Prostate gland (tissue), 2 donors: ENCODE data around the gene SLC25A21. TPM values are rescaled to one million over a fixed set of nuclear protein-coding genes. Genes with fewer than 3 reads are reported as not detected.

Experiments used
- DNase-seq: peaks from one replicate; pipeline ENCODE4 v3.0.0-alpha.2; 2019; ENCODE audit warnings: low spot score
- H3K27ac ChIP-seq, 2 donors: fragments of 200-600 bp; sonication (generic); 2 replicates each; pipeline ENCODE4 v1.5.1; 2017 to 2019
- H3K27me3 ChIP-seq: fragments of 200-600 bp; sonication (generic); replicated peaks from 2 replicates; pipeline ENCODE4 v1.5.1; 2019; ENCODE audit not compliant: insufficient read depth
- H3K36me3 ChIP-seq, 2 donors: fragments of 200-600 bp; sonication (generic); 1 replicate in 1 of 2; 2 replicates in 1 of 2; pipeline versions ENCODE4 v1.5.1 to v1.8.1; 2017 to 2019
- H3K4me1 ChIP-seq: fragments of 200-600 bp; sonication (generic); replicated peaks from 2 replicates; pipeline ENCODE4 v1.5.1; 2019
- H3K4me3 ChIP-seq, 2 donors: fragments of 200-600 bp; sonication (generic); 2 replicates each; pipeline ENCODE4 v1.5.1; 2017 to 2019
- H3K9me3 ChIP-seq: fragments of 200-600 bp; sonication (generic); 2 replicates; pipeline ENCODE4 v1.5.1; 2017
- POLR2A ChIP-seq: fragments of 450-650 bp; IDR thresholded peaks from one replicate; pipeline ENCODE4 v1.6.1; 2016; ENCODE audit warnings: antibody characterized with exemption, mild to moderate bottlenecking
- POLR2AphosphoS5 ChIP-seq: sonication (generic); formaldehyde crosslinking; IDR thresholded peaks from one replicate; pipeline ENCODE4 v1.6.1; 2017; ENCODE audit warnings: antibody characterized with exemption
- WGBS: methylation state at CpG from one replicate; pipeline ENCODE4 v1.1.5; 2018; 5-methylcytosine and 5-hydroxymethylcytosine counted together
- intact Hi-C: fragments of 100-400 bp; cut with DNase I; formaldehyde crosslinking; loops from one replicate; pipeline ENCODE4 v1.14.2; 2022
- total RNA-seq, 2 donors: library from RNA; depleted of rRNA; stranded (reverse); fragments of >200 nt; gene quantifications; one replicate each; pipeline ENCODE4 v1.1.0, GENCODE V29; 2016
- TF ChIP-seq, protein P1 (sequence below), 4 experiments: fragments of 200-600 bp in 2 of 4; fragments of 450-650 bp in 2 of 4; sonication (generic) in 2 of 4; IDR thresholded peaks; 1 replicate in 3 of 4; 2 replicates in 1 of 4; pipeline ENCODE4 v1.5.1; 2016 to 2019; ENCODE audit warnings: antibody characterized with exemption in 4 of 4, mild to moderate bottlenecking in 2 of 4, moderate library complexity in 2 of 4

The SLC25A21 gene
- total RNA-seq, 2 donors from 2014 or later, result 1.5 to 7.7 TPM

DNA sequence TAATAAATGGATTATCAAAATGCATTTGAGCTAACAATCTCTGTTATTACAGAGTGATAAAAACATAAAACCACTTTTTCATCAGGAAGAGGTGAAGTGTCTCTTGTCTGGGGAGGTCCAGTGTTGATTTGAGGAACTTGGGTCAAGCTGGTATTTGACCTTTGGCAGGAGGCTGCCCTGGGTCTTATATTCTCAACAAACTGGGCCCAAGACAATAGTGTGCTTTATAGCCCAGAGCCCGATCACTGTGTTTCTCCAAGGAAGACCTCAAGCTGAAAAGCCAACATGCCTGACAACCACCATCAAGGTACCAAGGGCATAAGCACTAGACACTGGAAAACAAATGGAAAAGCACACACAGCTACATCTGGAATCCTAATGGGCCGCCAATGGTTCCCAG lies 137.0 kb downstream of the SLC25A21 start:
- TF ChIP-seq, protein P1, sequence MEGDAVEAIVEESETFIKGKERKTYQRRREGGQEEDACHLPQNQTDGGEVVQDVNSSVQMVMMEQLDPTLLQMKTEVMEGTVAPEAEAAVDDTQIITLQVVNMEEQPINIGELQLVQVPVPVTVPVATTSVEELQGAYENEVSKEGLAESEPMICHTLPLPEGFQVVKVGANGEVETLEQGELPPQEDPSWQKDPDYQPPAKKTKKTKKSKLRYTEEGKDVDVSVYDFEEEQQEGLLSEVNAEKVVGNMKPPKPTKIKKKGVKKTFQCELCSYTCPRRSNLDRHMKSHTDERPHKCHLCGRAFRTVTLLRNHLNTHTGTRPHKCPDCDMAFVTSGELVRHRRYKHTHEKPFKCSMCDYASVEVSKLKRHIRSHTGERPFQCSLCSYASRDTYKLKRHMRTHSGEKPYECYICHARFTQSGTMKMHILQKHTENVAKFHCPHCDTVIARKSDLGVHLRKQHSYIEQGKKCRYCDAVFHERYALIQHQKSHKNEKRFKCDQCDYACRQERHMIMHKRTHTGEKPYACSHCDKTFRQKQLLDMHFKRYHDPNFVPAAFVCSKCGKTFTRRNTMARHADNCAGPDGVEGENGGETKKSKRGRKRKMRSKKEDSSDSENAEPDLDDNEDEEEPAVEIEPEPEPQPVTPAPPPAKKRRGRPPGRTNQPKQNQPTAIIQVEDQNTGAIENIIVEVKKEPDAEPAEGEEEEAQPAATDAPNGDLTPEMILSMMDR (IDR thresholded peaks at IDR 0.05), result no peak
- TF ChIP-seq POLR2AphosphoS5, result no peak
- no peak for TF ChIP-seq POLR2A

DNA sequence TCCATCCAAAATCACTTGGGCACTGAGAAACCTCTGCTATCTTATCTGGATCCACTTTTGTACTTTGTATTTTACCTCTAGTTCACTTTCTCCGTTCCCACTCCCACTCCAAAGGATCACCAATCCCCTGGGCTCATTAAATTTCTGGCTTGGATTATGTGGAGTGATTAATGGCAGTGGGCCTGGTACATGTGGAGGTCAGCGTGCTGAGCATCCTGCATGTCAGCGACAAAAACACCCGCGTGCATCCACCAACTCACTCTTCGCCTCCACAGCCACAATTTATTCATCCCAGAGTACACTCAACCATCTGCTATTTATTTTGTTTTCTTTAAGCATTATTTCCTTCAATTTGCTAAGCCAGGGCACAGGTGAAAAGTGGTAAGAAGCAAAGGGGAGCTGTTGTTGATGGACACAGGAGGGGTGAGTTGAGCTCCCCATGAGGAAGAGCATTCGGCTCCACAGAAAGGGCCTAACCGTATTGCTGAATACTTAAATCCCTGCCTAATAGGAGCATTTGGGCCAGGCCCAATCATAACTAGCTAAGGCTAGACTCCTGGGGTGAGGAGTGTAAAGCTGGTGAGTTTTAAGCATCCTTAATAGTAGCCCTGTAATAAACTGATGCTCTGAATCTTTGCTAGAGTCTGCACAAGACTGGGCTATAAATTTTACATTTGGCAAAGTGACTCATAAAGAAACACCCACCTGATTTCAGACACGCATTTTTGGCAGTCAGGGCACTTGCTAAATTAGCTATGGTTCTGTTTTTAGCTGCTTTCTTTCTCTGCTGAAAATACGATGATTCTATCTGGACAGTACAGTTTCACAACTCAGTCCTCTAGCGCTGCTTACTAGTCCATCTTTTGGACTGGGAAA lies 137.8 kb downstream of the SLC25A21 start:
- 68% methylated on average over 11 of the region's 11 CpGs for WGBS
- peaks cover 2% of the 10 kb centered on the region for H3K27me3 ChIP-seq
- no peaks in the 10 kb centered on the region for H3K9me3 ChIP-seq
- no peaks in the 10 kb centered on the region for H3K4me1 ChIP-seq
- TF ChIP-seq POLR2AphosphoS5, result no peak
- TF ChIP-seq POLR2A, result no peak
- TF ChIP-seq, protein P1 (IDR thresholded peaks at IDR 0.05), result no peak
- intact Hi-C loops, result no loop called here
- no peak overlapping the region for H3K4me3 ChIP-seq
- no peaks in the 10 kb centered on the region for H3K36me3 ChIP-seq
- no peak for DNase-seq
- H3K27ac ChIP-seq, result no peak overlapping the region

More for the DNA sequence above, 137.0 kb downstream of the SLC25A21 start:
- no peak overlapping the region for H3K27ac ChIP-seq
- no peak for DNase-seq
- H3K9me3 ChIP-seq, result no peaks in the 10 kb centered on the region
- intact Hi-C loops, result no loop called here
- H3K27me3 ChIP-seq, result peaks cover 2% of the 10 kb centered on the region
- H3K4me3 ChIP-seq, result no peak overlapping the region
- H3K4me1 ChIP-seq, result no peaks in the 10 kb centered on the region
- no peaks in the 10 kb centered on the region for H3K36me3 ChIP-seq
- 93% methylated on average over 2 of the region's 2 CpGs for WGBS

DNA sequence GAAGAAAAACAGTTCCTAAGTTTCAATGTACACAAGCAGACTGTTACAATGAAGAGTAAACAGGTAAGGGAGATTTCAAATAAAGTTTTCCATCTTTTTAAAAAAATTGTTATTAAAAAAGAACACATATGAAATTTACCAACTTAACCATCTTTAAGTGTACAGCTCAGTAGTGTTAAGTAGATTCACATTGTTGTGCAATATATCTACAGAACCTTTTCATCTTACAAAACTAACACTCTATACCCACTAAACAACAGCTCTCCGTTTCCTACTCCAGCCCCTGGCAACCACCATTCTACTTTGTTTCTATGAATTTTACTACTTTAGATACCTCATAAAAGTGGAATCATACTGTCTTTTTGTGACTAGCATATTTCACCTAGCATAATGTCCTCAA lies 139.5 kb downstream of the SLC25A21 start:
- WGBS, result 84% methylated on average over 1 of the region's 1 CpG
- TF ChIP-seq, protein P1 (IDR thresholded peaks at IDR 0.05), result no peak
- TF ChIP-seq POLR2A, result no peak
- no peak for TF ChIP-seq POLR2AphosphoS5
- no peaks in the 10 kb centered on the region for H3K9me3 ChIP-seq
- no peak for DNase-seq
- H3K4me1 ChIP-seq, result no peaks in the 10 kb centered on the region
- intact Hi-C loops, result no loop called here
- H3K4me3 ChIP-seq, result no peak overlapping the region
- H3K27me3 ChIP-seq, result peaks cover 2% of the 10 kb centered on the region
- no peaks in the 10 kb centered on the region for H3K36me3 ChIP-seq
- no peak overlapping the region for H3K27ac ChIP-seq

DNA sequence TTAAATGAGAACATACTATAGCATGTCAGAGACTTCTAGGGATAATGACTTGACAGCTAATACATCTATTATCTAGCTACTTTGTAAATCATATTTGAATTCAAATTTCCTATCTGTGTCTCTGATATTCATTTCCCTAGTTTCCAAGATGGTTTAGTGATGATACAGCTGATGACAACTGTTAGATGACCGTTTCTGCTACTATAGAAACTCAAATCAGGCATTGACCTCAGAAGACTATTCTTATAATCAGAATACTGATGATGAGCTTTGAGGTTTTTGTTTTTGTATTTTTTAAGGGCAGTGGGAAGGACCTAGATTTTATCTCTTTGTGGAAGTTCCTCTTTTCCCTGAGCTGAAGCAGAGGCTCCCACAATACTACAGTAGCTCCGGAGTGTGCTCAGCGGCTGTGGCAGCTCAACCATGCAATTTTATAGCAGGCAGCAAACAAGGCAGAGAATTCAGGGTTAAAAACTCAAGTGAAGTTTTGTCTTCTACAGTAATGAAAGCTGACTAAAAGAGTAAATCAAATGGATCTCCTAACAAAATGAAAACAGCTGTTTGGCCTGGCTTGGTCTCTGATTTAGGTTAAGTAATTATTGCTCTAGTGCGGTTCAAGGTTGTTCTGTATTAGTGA lies 145.1 kb downstream of the SLC25A21 start:
- no peak overlapping the region for H3K4me3 ChIP-seq
- intact Hi-C loops, result no loop called here
- H3K27ac ChIP-seq, result no peak overlapping the region
- no peak for TF ChIP-seq POLR2A
- H3K36me3 ChIP-seq, result no peaks in the 10 kb centered on the region
- no peaks in the 10 kb centered on the region for H3K27me3 ChIP-seq
- no peaks in the 10 kb centered on the region for H3K9me3 ChIP-seq
- no peak for DNase-seq
- no peaks in the 10 kb centered on the region for H3K4me1 ChIP-seq
- WGBS, result 63% methylated on average over 4 of the region's 4 CpGs

DNA sequence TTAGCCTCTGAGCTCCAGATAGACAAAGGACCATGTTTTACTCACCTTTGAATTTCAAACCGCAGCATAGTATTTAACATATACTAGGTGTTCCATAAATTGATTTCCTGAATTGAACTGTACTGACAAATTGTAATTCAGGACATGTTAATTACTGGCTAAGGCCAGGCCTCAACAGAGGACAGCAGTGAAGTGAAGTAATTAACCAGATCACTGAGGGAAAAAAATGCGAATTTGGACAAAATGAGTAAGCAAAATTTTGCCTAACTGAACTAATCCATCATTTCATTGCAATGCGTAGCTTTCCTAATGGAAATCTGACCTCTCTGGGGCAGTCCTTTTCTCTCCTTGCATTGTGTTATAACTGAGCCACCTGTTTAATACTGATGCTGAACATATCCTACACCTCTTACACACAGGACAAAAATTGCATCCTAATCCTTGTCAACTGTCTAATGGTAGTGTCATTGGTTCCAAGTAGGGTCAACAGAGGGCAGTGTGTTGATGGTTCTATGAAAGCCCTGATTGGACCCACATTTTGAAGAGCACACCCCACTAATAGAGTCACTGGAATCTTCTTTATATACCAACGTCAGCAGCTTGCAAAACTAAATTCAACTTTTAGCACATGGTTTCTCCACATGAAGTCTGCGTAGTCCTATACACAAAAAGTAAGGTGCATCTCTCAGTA lies 148.4 kb downstream of the SLC25A21 start:
- 92% methylated on average over 5 of the region's 5 CpGs for WGBS
- Histone ChIP-seq H3K27ac (no peak overlapping the region), H3K4me1 (no peaks in the 10 kb centered on the region), H3K4me3 (no peak overlapping the region), H3K36me3 (no peaks in the 10 kb centered on the region), H3K27me3 (no peaks in the 10 kb centered on the region), H3K9me3 (no peaks in the 10 kb centered on the region)
- intact Hi-C loops, result no loop called here
- TF ChIP-seq, protein P1 (IDR thresholded peaks at IDR 0.05), result no peak
- DNase-seq, result no peak
